ENCODE data around the gene UBN1. TPM values are rescaled to one million over a fixed set of nuclear protein-coding genes. Genes with fewer than 3 reads are reported as not detected.

The UBN1 gene
- total and polyA plus RNA-seq, 2 of the 13 experiments (the other 11 are each of a cell fraction or from before 2014, with no cell fraction given), result 10.6 to 23.5 TPM

- TF ChIP-seq ATF2 (CRISPR knock-in tag; IDR thresholded peaks at IDR 0.05) (peak; percentile 55; the same call in 1 of the 2 replicates), EED (CRISPR knock-in tag; IDR thresholded peaks at IDR 0.05) (no peak)
Measured at GRCh38 chr16:4846901-4847773, at the start of gene UBN1, which contains the start of gene GLYR1 (continued).

GRCh38 chr16:4797805-4798252, 49.5 kb upstream of the UBN1 start:
- Histone ChIP-seq H4K20me1 (ENCODE audit: insufficient read depth, low read length) (no peaks in the 10 kb centered on the region), H3K27ac (ENCODE audit: extremely low read length, insufficient read depth, low read length) (no peak overlapping the region), H3K27me3 (ENCODE audit: control insufficient read depth in 1 of 2, insufficient read depth in 2 of 2, low read length in 2 of 2) (no peaks in the 10 kb centered on the region), H3K79me2 (ENCODE audit: insufficient read depth, low read length) (no peaks in the 10 kb centered on the region), H3K9ac (ENCODE audit: insufficient read depth, low read depth, low read length) (no peak overlapping the region), H3K4me2 (ENCODE audit: low read depth, low read length) (no peak overlapping the region), H3K4me3 (replicated peaks in 1 of 3; ENCODE audit: insufficient read depth in 1 of 3, low read depth in 2 of 3, low read length in 3 of 3) (no peak overlapping the region), H2AFZ (ENCODE audit: low read length) (no peak overlapping the region), H3K4me1 (ENCODE audit: insufficient read depth, low read length) (peaks cover 24% of the 10 kb centered on the region), H3K9me3 (ENCODE audit: low read length) (no peaks in the 10 kb centered on the region), H3K36me3 (replicated peaks in 1 of 2; ENCODE audit: control insufficient read depth in 1 of 2, insufficient read depth in 2 of 2, low read length in 2 of 2) (peaks cover 0 to 8% of the 10 kb centered on the region in 2 experiments; a peak in 2 of 5 replicates)
- DNase-seq (ENCODE audit: low spot score), result no peak
- ATAC-seq, result no peak
- intact Hi-C loops (cut with micrococcal nuclease; ENCODE audit: unreplicated experiment) (no loop called here), in situ Hi-C loops (cut with HindIII; ENCODE audit: extremely low pct_ligation_motif_present, low pct_unique_long_range_greater_than_20kb) (no loop called here)
- ChIA-PET CTCF (ENCODE audit: low intra/inter-chr PET ratio, low total read pairs) (no interaction called here), POLR2A (no interaction called here)
- BruUV-seq (replicated peaks), result no TSS peak
- WGBS (ENCODE audit: low lambda C conversion rate), result 98% methylated on average over 8 of the region's 22 CpGs
- TF ChIP-seq GPBP1L1 (CRISPR knock-in tag; IDR thresholded peaks at IDR 0.05) (no peak), ZNF800 (CRISPR knock-in tag; IDR thresholded peaks at IDR 0.05) (no peak), ZNF280B (CRISPR knock-in tag; IDR thresholded peaks at IDR 0.05; ENCODE audit: borderline replicate concordance) (no peak), CEBPB (IDR thresholded peaks at IDR 0.05; ENCODE audit: borderline replicate concordance, low read depth, low read length) (no peak), KLF11 (CRISPR knock-in tag; IDR thresholded peaks at IDR 0.05) (no peak), NR3C1 (CRISPR knock-in tag; IDR thresholded peaks at IDR 0.05) (no peak), RBM39 (IDR thresholded peaks at IDR 0.05; ENCODE audit: low read depth, low read length, poor library complexity, severe bottlenecking) (no peak), FOXP1 (IDR thresholded peaks at IDR 0.05) (no peak), FOXP1 (CRISPR knock-in tag; IDR thresholded peaks at IDR 0.05) (no peak)
- FAIRE-seq, result no peak

Data from HepG2 (cell line).